GM12891 (cell line): Measurements from ENCODE around the gene PARP12. TPM values are rescaled to one million over a fixed set of nuclear protein-coding genes. Genes with fewer than 3 reads are reported as not detected.
"Not testable (repeated sequence)": the region's sequence is repeated elsewhere in the genome, so short reads cannot be mapped to it uniquely, and the experiment has no call there.

Experiments
- DNase-seq: peaks from one replicate; pipeline ENCODE4 v3.0.0; 2011; ENCODE audit warnings: low spot score; ENCODE audit not compliant: insufficient read length
- FAIRE-seq: peaks from 2 replicates; lab custom pipeline; 2011; peaks lifted over from hg19 to GRCh38; lab: Jason Lieb, UNC
- PAX5 ChIP-seq: IDR thresholded peaks from 2 replicates; pipeline ENCODE4 v1.6.1; 2011; ENCODE audit warnings: low read length, moderate library complexity, mild to moderate bottlenecking; ENCODE audit not compliant: insufficient read depth, severe bottlenecking
- POLR2A ChIP-seq: IDR thresholded peaks from 2 replicates; pipeline ENCODE4 v1.6.1; 2011; ENCODE audit warnings: low read depth, low read length, control low read depth
- POLR2AphosphoS5 ChIP-seq: IDR thresholded peaks from 2 replicates; pipeline ENCODE4 v1.6.1; 2011; ENCODE audit warnings: low read depth, low read length, control low read depth
- POU2F2 ChIP-seq: IDR thresholded peaks from 2 replicates; pipeline ENCODE4 v1.6.1; 2011; ENCODE audit warnings: low read depth, mild to moderate bottlenecking, control low read depth, low read length, moderate library complexity
- SPI1 ChIP-seq: IDR thresholded peaks from 2 replicates; pipeline ENCODE4 v1.6.1; 2011; ENCODE audit warnings: low read depth, low read length, control low read depth
- TAF1 ChIP-seq: IDR thresholded peaks from 2 replicates; pipeline ENCODE4 v1.6.1; 2011; ENCODE audit warnings: low read depth, low read length, control low read depth
- polyA plus RNA-seq: library from polyadenylated mRNA; unstranded; fragments of >200 nt; gene quantifications from one replicate; pipeline ENCODE4 v1.2.1, GENCODE V29; 2012; ENCODE audit warnings: low read depth, missing spikeins, inconsistent platforms; ENCODE audit not compliant: missing spikeins

Gene PARP12
- polyA plus RNA-seq = 9.0 TPM

GRCh38 chr7:140062528-140063299 lies at the start of gene PARP12:
TSS of gene PARP12 (minus strand) at chr7:140062951. CDS start at chr7:140062847, 104 bp downstream.
- FAIRE-seq (peak; percentile 84), DNase-seq (peak; percentile 87)
- TF ChIP-seq PAX5 (peak; percentile 25), SPI1 (peak; percentile 30; the same call in 1 of the 2 replicates), POLR2A (no peak), POU2F2 (peak; percentile 31; the same call in 1 of the 2 replicates)

- not testable (repeated sequence) for FAIRE-seq, DNase-seq
These were observed 46.0 kb upstream of the PARP12 start for GRCh38 chr7:140108777-140109176.

GRCh38 chr7:140096459-140096858 lies 33.7 kb upstream of the PARP12 start:
- TF ChIP-seq POU2F2 (no peak), SPI1 (no peak), POLR2A (no peak), POLR2AphosphoS5 (no peak), PAX5 (no peak), TAF1 (no peak)
- FAIRE-seq = no peak
- no peak for DNase-seq

DNA sequence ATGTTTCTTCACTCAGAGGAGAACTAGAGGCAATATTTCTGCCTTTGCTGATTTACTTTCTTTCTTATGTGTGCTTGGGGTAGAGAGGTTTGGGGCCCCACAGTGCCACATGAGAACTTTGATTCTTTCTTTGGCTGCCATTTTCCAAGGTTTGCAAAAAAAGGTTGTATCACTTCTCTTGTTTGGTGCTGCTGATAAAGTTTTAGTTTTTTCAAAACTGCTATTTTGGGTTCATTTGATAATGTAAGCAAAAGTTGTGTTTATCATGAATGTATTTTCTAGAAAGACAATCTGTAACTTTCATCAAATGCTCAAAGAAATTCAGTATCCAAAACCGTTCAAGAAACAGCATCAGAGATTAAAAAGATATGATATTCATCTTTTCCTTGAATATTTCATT lies 30.6 kb upstream of the PARP12 start:
- DNase-seq = no peak
- FAIRE-seq = no peak

DNA sequence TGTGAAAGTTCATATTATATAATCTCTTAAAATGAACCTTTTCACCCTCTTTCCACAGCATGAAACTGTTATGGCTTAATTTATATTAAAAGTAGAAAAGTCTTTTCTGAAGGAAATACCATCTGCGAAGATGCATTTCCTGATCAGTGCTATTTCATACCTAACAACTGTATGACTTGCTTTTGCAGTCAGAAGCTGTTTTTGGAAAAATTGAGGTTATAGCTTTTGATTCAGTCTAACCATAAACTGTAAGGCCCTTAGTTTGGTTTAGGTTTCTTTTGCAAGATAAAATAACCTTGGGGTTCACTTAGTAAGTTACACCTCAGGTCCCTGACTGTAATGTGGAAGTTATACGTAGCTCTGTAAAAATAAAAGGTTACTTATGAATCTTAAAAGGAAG lies 22.7 kb upstream of the PARP12 start:
- DNase-seq (no peak), FAIRE-seq (no peak)
- no peak for TF ChIP-seq SPI1
- TF ChIP-seq POLR2A = no peak
- TF ChIP-seq POLR2AphosphoS5 = no peak
- no peak for TF ChIP-seq POU2F2
- TF ChIP-seq PAX5 = no peak
- TF ChIP-seq TAF1 = no peak

More for the DNA sequence above, 30.6 kb upstream of the PARP12 start:
- TF ChIP-seq POU2F2 = no peak
- TF ChIP-seq PAX5 = no peak
- no peak for TF ChIP-seq POLR2AphosphoS5
- no peak for TF ChIP-seq TAF1

- FAIRE-seq (peak; percentile 65), DNase-seq (no peak)
- TF ChIP-seq POLR2AphosphoS5 (no peak), PAX5 (no peak), POLR2A (no peak), POU2F2 (no peak), SPI1 (no peak), TAF1 (no peak)
These were observed 22.2 kb upstream of the PARP12 start for GRCh38 chr7:140084972-140085371.

DNA sequence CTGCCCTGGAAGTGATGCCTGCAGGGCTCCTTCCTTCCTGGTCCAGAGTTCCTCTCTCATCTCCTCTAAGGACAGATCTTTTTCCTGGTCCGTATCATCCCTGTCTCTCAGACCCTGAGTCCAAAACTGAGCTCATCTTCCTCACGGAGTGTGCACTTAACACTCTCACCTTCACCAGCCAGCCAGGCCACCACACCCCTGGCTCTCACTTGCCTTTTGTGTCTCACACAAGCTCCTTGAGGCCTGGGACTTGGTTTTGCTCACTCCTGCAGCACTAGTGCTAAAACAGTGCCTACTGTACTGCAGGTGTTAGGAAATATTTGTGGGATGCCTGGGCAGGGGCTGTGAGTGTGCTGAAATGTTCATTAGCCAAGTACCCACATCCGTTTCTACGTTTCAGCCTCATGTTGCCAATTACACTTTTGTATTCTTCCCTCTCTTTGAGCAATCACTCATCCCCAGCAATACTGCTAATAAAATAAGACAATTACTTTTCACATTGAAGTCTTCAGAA lies 21.4 kb upstream of the PARP12 start:
- FAIRE-seq (no peak), DNase-seq (no peak)
- no peak for TF ChIP-seq PAX5
- no peak for TF ChIP-seq POLR2A
- no peak for TF ChIP-seq TAF1
- no peak for TF ChIP-seq SPI1
- no peak for TF ChIP-seq POLR2AphosphoS5
- no peak for TF ChIP-seq POU2F2

DNA sequence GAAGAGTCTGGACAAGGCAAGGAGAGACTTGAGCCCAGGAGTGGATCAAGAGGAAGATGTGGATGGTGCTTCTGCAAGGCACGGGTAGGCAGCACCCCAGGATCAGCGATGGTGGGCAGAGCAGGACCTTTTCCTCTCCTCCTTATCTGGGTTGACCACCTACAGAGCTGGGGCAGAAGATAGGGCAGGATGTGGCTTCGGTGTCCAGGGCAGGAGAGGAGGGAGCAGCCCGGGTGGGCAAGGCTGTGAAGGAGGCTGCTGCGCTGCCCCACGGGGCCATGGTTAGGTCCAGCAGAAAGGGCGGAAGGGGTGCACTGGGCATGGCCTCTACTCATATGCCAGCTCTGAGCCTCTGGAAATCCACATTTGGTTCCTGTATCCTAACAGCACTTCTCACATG lies 20.0 kb upstream of the PARP12 start:
- FAIRE-seq = no peak
- no peak for TF ChIP-seq POLR2A
- TF ChIP-seq SPI1 = no peak
- no peak for TF ChIP-seq PAX5
- TF ChIP-seq POLR2AphosphoS5 = no peak
- TF ChIP-seq TAF1 = no peak
- DNase-seq = no peak

DNA sequence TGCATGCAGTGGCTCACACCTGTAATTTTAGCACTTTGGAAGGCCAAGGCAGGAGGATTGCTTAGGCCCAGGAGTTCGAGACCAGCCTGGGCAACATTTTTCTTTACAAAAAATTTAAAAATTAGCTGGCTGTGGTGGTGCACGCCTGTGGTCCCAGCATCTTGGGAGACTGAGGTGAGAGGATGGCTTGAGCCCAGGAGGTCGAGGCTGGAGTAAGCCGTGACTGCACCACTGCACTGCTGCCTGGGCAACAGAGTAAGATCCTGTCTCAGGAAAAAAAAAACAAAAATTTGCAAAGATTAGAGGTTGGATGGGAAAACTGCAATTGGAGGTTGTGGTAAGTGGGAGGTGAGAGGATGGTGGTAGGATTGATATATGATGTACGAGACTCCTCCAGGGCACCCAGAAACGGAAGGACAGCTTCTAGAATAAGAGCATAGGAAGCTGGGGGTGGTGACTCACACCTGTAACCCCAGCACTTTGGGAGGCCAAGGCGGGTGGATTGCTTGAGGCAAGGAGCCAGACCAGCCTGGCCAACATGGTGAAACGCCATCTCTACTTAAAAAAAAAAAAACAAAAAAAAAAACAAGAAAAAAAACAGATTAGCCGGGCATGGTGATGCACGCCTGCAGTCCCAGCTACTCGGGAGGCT lies 19.1 kb upstream of the PARP12 start:
- FAIRE-seq (no peak), DNase-seq (no peak)
- TF ChIP-seq TAF1 = no peak
- no peak for TF ChIP-seq POLR2AphosphoS5
- no peak for TF ChIP-seq POU2F2
- TF ChIP-seq POLR2A = no peak
- TF ChIP-seq PAX5 = no peak
- no peak for TF ChIP-seq SPI1

DNA sequence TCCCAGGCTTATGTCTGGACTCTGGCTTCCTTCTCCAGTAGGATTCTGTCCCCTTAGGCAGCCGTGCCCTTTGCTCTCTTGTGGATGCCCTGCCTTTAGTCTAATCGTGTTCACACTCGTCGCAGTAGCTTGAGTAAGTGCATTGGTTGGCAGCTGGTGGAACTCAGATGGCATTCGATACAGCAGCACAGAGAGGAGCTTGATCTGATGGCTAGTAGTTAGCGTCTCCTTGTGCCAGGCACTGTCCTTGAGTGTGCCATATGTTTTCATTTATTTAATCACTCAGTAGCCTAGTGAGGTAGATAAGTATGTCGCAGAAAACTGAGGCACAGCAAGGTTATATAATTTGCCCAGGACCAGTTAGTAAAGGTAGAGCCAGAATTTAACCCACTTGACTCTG lies 18.2 kb upstream of the PARP12 start:
- FAIRE-seq = no peak
- TF ChIP-seq PAX5 (no peak), TAF1 (no peak), POLR2AphosphoS5 (no peak), POU2F2 (no peak), SPI1 (no peak), POLR2A (no peak)

More for the DNA sequence above, 18.2 kb upstream of the PARP12 start:
- DNase-seq = no peak
